ENCODE results near the gene FAM117B. TPM values are rescaled to one million over a fixed set of nuclear protein-coding genes. Genes with fewer than 3 reads are reported as not detected.
"Not testable (repeated sequence)": the region's sequence is repeated elsewhere in the genome, so short reads cannot be mapped to it uniquely, and the experiment has no call there.

FAM117B gene
- total RNA-seq, 2 experiments from 2014 or later = 46.8 to 50.4 TPM

DNA sequence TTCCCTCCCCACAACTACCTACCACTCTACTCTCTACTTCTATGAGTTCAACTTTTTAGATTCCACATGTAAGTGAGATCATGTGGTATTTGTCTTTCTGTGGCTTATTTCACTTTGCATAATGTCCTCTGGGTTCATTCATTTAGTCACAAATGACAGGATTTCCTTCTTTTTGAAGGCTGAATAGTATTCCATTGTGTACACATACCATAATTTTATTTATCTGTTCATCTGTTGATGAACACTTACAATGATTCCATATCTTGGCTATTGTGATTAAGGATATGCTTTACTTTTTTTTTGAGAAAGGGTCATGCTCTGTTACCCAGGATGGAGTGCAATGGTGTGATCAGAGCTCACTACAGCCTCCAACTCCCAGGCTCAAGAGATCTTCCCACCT lies 163.2 kb downstream of the FAM117B start:
- Histone ChIP-seq H3K4me1 (ENCODE audit: insufficient read depth, low read length) (no peaks in the 10 kb centered on the region), H3K36me3 (ENCODE audit: insufficient read depth, low read length) (no peaks in the 10 kb centered on the region), H3K4me3 (ENCODE audit: low read length) (no peak overlapping the region), H3K27me3 (ENCODE audit: control insufficient read depth in 1 of 2, insufficient read depth in 2 of 2, low read length in 2 of 2) (no peaks in the 10 kb centered on the region), H3K9me3 (ENCODE audit: control insufficient read depth in 1 of 2, insufficient read depth in 1 of 2, low read length in 2 of 2) (peaks cover 0 to 7% of the 10 kb centered on the region in 2 experiments), H3K27ac (ENCODE audit: low read depth in 1 of 2, low read length in 2 of 2) (no peak overlapping the region)
- CTCF ChIA-PET = no interaction called here
- Mint-ChIP-seq H3K4me3 (no peak overlapping the region), H3K4me1 (ENCODE audit: low read depth) (no peaks in the 10 kb centered on the region), H3K27ac (no peak overlapping the region), H3K36me3 (ENCODE audit: low read depth) (peaks cover 61% of the 10 kb centered on the region), H3K9me3 (peaks cover 5% of the 10 kb centered on the region), H3K27me3 (no peaks in the 10 kb centered on the region)
- DNase-seq = no peak
- TF ChIP-seq, protein P1, sequence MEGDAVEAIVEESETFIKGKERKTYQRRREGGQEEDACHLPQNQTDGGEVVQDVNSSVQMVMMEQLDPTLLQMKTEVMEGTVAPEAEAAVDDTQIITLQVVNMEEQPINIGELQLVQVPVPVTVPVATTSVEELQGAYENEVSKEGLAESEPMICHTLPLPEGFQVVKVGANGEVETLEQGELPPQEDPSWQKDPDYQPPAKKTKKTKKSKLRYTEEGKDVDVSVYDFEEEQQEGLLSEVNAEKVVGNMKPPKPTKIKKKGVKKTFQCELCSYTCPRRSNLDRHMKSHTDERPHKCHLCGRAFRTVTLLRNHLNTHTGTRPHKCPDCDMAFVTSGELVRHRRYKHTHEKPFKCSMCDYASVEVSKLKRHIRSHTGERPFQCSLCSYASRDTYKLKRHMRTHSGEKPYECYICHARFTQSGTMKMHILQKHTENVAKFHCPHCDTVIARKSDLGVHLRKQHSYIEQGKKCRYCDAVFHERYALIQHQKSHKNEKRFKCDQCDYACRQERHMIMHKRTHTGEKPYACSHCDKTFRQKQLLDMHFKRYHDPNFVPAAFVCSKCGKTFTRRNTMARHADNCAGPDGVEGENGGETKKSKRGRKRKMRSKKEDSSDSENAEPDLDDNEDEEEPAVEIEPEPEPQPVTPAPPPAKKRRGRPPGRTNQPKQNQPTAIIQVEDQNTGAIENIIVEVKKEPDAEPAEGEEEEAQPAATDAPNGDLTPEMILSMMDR (IDR thresholded peaks at IDR 0.05) = no peak
- POLR2A ChIA-PET = interaction anchor here (1.0 kb wide), 1 partner anchor 163 kb away, joined by 3 read pairs; the partner anchor contains the start of gene FAM117B
- no peak for ATAC-seq (ENCODE audit: poor library complexity)
- intact Hi-C loops (cut with DNase I, micrococcal nuclease) = no loop called here

DNA sequence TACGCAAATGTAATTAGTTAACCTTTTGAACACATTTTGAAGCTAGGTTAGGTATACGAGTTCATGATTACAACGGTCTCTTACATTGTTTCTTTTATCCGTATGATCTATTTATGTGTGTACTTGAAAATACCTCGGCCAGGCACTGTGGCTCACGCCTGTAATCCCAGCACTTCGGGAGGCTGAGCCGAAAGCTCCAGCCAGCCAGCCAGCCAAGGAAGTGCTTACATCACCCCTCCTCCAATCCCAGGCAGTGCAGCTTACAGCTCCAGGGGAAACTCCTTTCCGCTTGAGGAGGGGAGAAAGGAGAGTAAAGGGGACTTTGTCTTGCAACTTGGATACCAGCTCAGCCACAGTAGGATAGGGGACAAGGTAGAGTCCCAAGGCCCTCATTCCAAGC lies 171.1 kb downstream of the FAM117B start:
- H3K36me3 ChIP-seq (ENCODE audit: insufficient read depth, low read length); H3K4me3 Mint-ChIP-seq; H3K27me3 ChIP-seq (ENCODE audit: control insufficient read depth in 1 of 2, insufficient read depth in 2 of 2, low read length in 2 of 2); H3K9me3 Mint-ChIP-seq; intact Hi-C loops (cut with DNase I, micrococcal nuclease); H3K27ac Mint-ChIP-seq; H3K4me1 ChIP-seq (ENCODE audit: insufficient read depth, low read length); POLR2A ChIA-PET; ATAC-seq (ENCODE audit: poor library complexity); H3K27me3 Mint-ChIP-seq; H3K4me3 ChIP-seq (ENCODE audit: low read length); DNase-seq; H3K27ac ChIP-seq (ENCODE audit: low read depth in 1 of 2, low read length in 2 of 2); H3K9me3 ChIP-seq (ENCODE audit: control insufficient read depth in 1 of 2, insufficient read depth in 1 of 2, low read length in 2 of 2); H3K4me1 Mint-ChIP-seq (ENCODE audit: low read depth): not testable (repeated sequence)
- CTCF ChIA-PET = interaction anchor here (0.7 kb wide), 1 partner anchor 233 kb away, joined by 3 read pairs; no protein-coding TSS in a partner anchor
- peaks cover 78% of the 10 kb centered on the region for H3K36me3 Mint-ChIP-seq (ENCODE audit: low read depth)

DNA sequence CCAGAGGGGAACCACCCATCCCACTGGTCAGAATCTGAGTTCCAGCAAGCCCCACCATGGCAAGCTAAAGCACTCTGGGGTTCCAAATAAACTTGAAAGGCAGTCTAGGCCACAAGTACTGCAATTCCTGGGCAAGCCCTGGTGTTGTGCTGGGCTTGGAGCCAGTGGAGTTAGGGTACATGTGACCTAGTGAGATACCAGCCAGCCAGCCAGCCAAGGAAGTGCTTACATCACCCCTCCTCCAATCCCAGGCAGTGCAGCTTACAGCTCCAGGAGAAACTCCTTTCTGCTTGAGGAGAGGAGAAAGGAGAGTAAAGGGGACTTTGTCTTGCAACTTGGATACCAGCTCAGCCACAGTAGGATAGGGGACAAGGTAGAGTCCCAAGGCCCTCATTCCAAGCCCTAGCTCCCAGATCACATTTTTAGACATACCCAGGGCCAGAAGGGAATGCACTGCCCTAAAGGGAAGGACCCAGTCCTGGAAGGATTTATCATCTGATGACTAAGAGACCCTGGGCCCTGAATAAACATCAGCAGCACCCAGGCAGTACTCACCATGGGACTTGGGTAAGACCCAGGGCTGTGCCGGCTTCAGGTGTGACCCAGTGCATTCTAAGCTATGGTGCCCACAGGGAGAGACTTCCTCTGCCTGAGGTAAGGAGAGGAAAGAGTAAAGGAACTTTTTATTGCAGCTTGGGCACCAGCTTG lies 172.8 kb downstream of the FAM117B start:
- H3K4me3 ChIP-seq (ENCODE audit: low read length); H3K27ac ChIP-seq (ENCODE audit: low read depth in 1 of 2, low read length in 2 of 2); intact Hi-C loops (cut with DNase I, micrococcal nuclease); H3K36me3 ChIP-seq (ENCODE audit: insufficient read depth, low read length); H3K9me3 Mint-ChIP-seq; H3K27ac Mint-ChIP-seq; H3K27me3 ChIP-seq (ENCODE audit: control insufficient read depth in 1 of 2, insufficient read depth in 2 of 2, low read length in 2 of 2); CTCF ChIA-PET; DNase-seq; H3K4me3 Mint-ChIP-seq; ATAC-seq (ENCODE audit: poor library complexity); H3K4me1 Mint-ChIP-seq (ENCODE audit: low read depth); H3K9me3 ChIP-seq (ENCODE audit: control insufficient read depth in 1 of 2, insufficient read depth in 1 of 2, low read length in 2 of 2); H3K27me3 Mint-ChIP-seq; H3K4me1 ChIP-seq (ENCODE audit: insufficient read depth, low read length): not testable (repeated sequence)
- peaks cover 62% of the 10 kb centered on the region for H3K36me3 Mint-ChIP-seq (ENCODE audit: low read depth)
- POLR2A ChIA-PET = interaction anchor here (0.6 kb wide), 1 partner anchor 107 kb away, joined by 3 read pairs; no protein-coding TSS in a partner anchor

DNA sequence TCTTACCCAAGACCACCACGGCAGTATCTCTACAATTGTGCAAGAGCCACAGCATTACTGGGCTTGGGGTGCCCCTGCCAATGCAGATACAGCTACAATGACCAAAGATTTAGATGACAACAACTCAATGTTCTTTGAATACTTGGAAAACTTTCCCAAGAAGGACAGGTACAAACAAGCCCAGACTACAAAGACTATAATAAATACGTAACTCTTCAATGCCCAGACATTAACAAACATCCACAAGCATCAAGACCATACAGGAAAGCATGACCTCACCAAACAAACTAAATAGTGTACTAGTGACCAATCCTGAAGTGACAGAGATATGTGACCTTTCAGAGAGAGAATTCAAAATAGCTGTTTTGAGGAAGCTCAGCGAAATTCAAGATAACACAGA lies 174.0 kb downstream of the FAM117B start:
- DNase-seq = no peak
- peaks cover 58% of the 10 kb centered on the region for H3K36me3 Mint-ChIP-seq (ENCODE audit: low read depth)
- TF ChIP-seq, protein P1 (IDR thresholded peaks at IDR 0.05) = no peak
- H3K27me3 Mint-ChIP-seq = no peaks in the 10 kb centered on the region
- no peak overlapping the region for H3K4me3 ChIP-seq (ENCODE audit: low read length)
- H3K4me1 Mint-ChIP-seq (ENCODE audit: low read depth) = no peaks in the 10 kb centered on the region
- H3K9me3 Mint-ChIP-seq = peaks cover 2% of the 10 kb centered on the region
- POLR2A ChIA-PET = no interaction called here
- no peaks in the 10 kb centered on the region for H3K36me3 ChIP-seq (ENCODE audit: insufficient read depth, low read length)
- no peak overlapping the region for H3K27ac Mint-ChIP-seq
- H3K27me3 ChIP-seq (ENCODE audit: control insufficient read depth in 1 of 2, insufficient read depth in 2 of 2, low read length in 2 of 2) = no peaks in the 10 kb centered on the region
- H3K4me3 Mint-ChIP-seq = no peak overlapping the region
- CTCF ChIA-PET = interaction anchor here (0.6 kb wide), 1 partner anchor 278 kb away, joined by 4 read pairs; no protein-coding TSS in a partner anchor
- peaks cover 2 to 5% of the 10 kb centered on the region in 2 experiments for H3K9me3 ChIP-seq (ENCODE audit: control insufficient read depth in 1 of 2, insufficient read depth in 1 of 2, low read length in 2 of 2)
- no peaks in the 10 kb centered on the region for H3K4me1 ChIP-seq (ENCODE audit: insufficient read depth, low read length)
- intact Hi-C loops (cut with DNase I, micrococcal nuclease) = no loop called here
- no peak overlapping the region for H3K27ac ChIP-seq (ENCODE audit: low read depth in 1 of 2, low read length in 2 of 2)
- no peak for ATAC-seq (ENCODE audit: poor library complexity)
